Activated B cell treated with CpG ODN at 0.5 μM for 24 hours (primary cell): ENCODE measurements around the gene NOP9. TPM values are rescaled to one million over a fixed set of nuclear protein-coding genes. Genes with fewer than 3 reads are reported as not detected.
A peak's percentile ranks its signal among the peaks of the same experiment; 100 is the strongest.

ENCODE experiments used
- ATAC-seq: fragments of 200-7000 bp; cut with Tn5 transposase; one replicate; pipeline ENCODE4 v1.10.0; 2021; ENCODE audit warnings: low read depth, mild to moderate bottlenecking, moderate library complexity
- CTCF ChIA-PET: fragments of 350-600 bp; sonication (Branson Sonifier 250); formaldehyde crosslinking; loops from one replicate; lab custom pipeline; 2021; ENCODE audit warnings: antibody characterized with exemption; lab: Charles Lee
- POLR2A ChIA-PET: fragments of 350-600 bp; sonication (Branson Sonifier 250); formaldehyde crosslinking; loops from one replicate; lab custom pipeline; 2021; ENCODE audit warnings: antibody characterized with exemption; lab: Charles Lee
- DNase-seq: peaks from one replicate; pipeline ENCODE4 v3.0.0; 2022
- H3K27ac Mint-ChIP-seq: one replicate; pipeline ENCODE4 v1.8.0; 2020; ENCODE audit warnings: mixed read lengths
- H3K27me3 Mint-ChIP-seq: one replicate; pipeline ENCODE4 v1.8.0; 2021; ENCODE audit warnings: mixed read lengths
- H3K36me3 Mint-ChIP-seq: one replicate; pipeline ENCODE4 v1.8.0; 2021; ENCODE audit warnings: low read depth, mixed read lengths
- H3K4me1 Mint-ChIP-seq: one replicate; pipeline ENCODE4 v1.8.0; 2021; ENCODE audit warnings: mixed read lengths
- H3K4me3 Mint-ChIP-seq: one replicate; pipeline ENCODE4 v1.8.0; 2020; ENCODE audit warnings: mild to moderate bottlenecking, mixed read lengths
- H3K9me3 Mint-ChIP-seq: one replicate; pipeline ENCODE4 v1.8.0; 2020; ENCODE audit warnings: mixed read lengths
- CTCF ChIP-seq: fragments of 200-600 bp; IDR thresholded peaks from one replicate; pipeline ENCODE4 v1.8.0; 2022; ENCODE audit warnings: antibody characterized with exemption, mild to moderate bottlenecking
- intact Hi-C: fragments of 100-400 bp; cut with micrococcal nuclease; formaldehyde crosslinking; loops from one replicate; pipeline ENCODE4 v1.15.1; 2024
- total RNA-seq: library from RNA; stranded (reverse); gene quantifications from 2 replicates; pipeline ENCODE4 v1.2.3, GENCODE V29; 2022

The NOP9 gene
- total RNA-seq, 1 donor from 2014 or later = 36.4 TPM

- H3K27me3 Mint-ChIP-seq = no peaks in the 10 kb centered on the region
- H3K36me3 Mint-ChIP-seq = peaks cover 52% of the 10 kb centered on the region
- H3K27ac Mint-ChIP-seq = no peak overlapping the region
- intact Hi-C loops = no loop called here
- ATAC-seq = no peak
- no peak for DNase-seq
- peaks cover 2% of the 10 kb centered on the region for H3K4me1 Mint-ChIP-seq
- ChIA-PET POLR2A (interaction anchor here (1.4 kb wide), 1 partner anchor 22 kb away, joined by 3 read pairs; the partner anchor contains the start of gene TINF2), CTCF (no interaction called here)
- TF ChIP-seq CTCF = no peak
- no peak overlapping the region for H3K4me3 Mint-ChIP-seq
- H3K9me3 Mint-ChIP-seq = no peaks in the 10 kb centered on the region
Measured at GRCh38 chr14:24264298-24264697, 35.4 kb upstream of the NOP9 start.

- DNase-seq (no peak), ATAC-seq (no peak)
- no peak for TF ChIP-seq CTCF
- Mint-ChIP-seq H3K27ac (no peak overlapping the region), H3K9me3 (no peaks in the 10 kb centered on the region), H3K36me3 (peaks cover 55% of the 10 kb centered on the region), H3K4me1 (peaks cover 17% of the 10 kb centered on the region), H3K27me3 (no peaks in the 10 kb centered on the region), H3K4me3 (no peak overlapping the region)
- ChIA-PET POLR2A (interaction anchor here (9.8 kb wide), 1 partner anchor 24 kb away, joined by 175 read pairs; the partner anchor contains the start of gene TINF2), CTCF (no interaction called here)
- intact Hi-C loops = no loop called here
Measured at GRCh38 chr14:24266344-24267244, 33.1 kb upstream of the NOP9 start.

- Mint-ChIP-seq H3K4me3 (no peak overlapping the region), H3K4me1 (peaks cover 26% of the 10 kb centered on the region), H3K9me3 (no peaks in the 10 kb centered on the region), H3K27ac (no peak overlapping the region), H3K27me3 (no peaks in the 10 kb centered on the region), H3K36me3 (peaks cover 52% of the 10 kb centered on the region)
- POLR2A ChIA-PET = interaction anchor here (9.8 kb wide), 1 partner anchor 25 kb away, joined by 175 read pairs; the partner anchor contains the start of gene TINF2
- intact Hi-C loops = no loop called here
- CTCF ChIA-PET = no interaction called here
- DNase-seq (no peak), ATAC-seq (no peak)
- no peak for TF ChIP-seq CTCF
Measured at GRCh38 chr14:24267516-24267915, 32.1 kb upstream of the NOP9 start.

GRCh38 chr14:24268225-24268624 lies 31.4 kb upstream of the NOP9 start:
- Mint-ChIP-seq H3K27ac (no peak overlapping the region), H3K4me3 (no peak overlapping the region), H3K4me1 (peaks cover 33% of the 10 kb centered on the region), H3K9me3 (no peaks in the 10 kb centered on the region), H3K27me3 (no peaks in the 10 kb centered on the region), H3K36me3 (peaks cover 51% of the 10 kb centered on the region)
- DNase-seq (no peak), ATAC-seq (no peak)
- intact Hi-C loops = no loop called here
- ChIA-PET CTCF (interaction anchor here (0.6 kb wide), 1 partner anchor 59 kb away, joined by 3 read pairs; no protein-coding TSS in a partner anchor), POLR2A (interaction anchor here (0.6 to 9.8 kb wide), 3 partner anchors 26 to 160 kb away, joined by 3 to 175 read pairs (median 5); partner anchors contain the start of gene TINF2)
- TF ChIP-seq CTCF = no peak

- H3K36me3 Mint-ChIP-seq = peaks cover 46% of the 10 kb centered on the region
- H3K27me3 Mint-ChIP-seq = no peaks in the 10 kb centered on the region
- intact Hi-C loops = no loop called here
- peaks cover 45% of the 10 kb centered on the region for H3K4me1 Mint-ChIP-seq
- no peaks in the 10 kb centered on the region for H3K9me3 Mint-ChIP-seq
- ChIA-PET POLR2A (interaction anchor here (1.4 to 9.8 kb wide), 4 partner anchors 11 to 53 kb away, joined by 6 to 175 read pairs (median 31); partner anchors contain the start of genes MDP1 and TINF2), CTCF (interaction anchor here (0.9 to 1.9 kb wide), 3 partner anchors 16 to 27 kb away, joined by 3 to 4 read pairs (median 3); no protein-coding TSS in a partner anchor)
- ATAC-seq = no peak
- no peak for TF ChIP-seq CTCF
- H3K4me3 Mint-ChIP-seq = peak overlapping the region; percentile 4
- DNase-seq = no peak
- H3K27ac Mint-ChIP-seq = no peak overlapping the region
Measured at GRCh38 chr14:24269368-24269767, 30.3 kb upstream of the NOP9 start.
